ENCODE measurements around the gene NPAS3. TPM values are rescaled to one million over a fixed set of nuclear protein-coding genes. Genes with fewer than 3 reads are reported as not detected.

Gene NPAS3
- total and polyA plus RNA-seq, 2 donors (not counting 3 experiments of a cell fraction or from before 2014, with no cell fraction given): 0.10 to 0.13 TPM

- BruUV-seq (replicated peaks): no TSS peak
- Histone ChIP-seq H3K27ac (ENCODE audit: insufficient read depth, low read depth, low read length) (no peak overlapping the region), H3K9me1 (replicated peaks; ENCODE audit: control insufficient read depth, extremely low read depth, insufficient read depth, low read length) (no peaks in the 10 kb centered on the region), H4K20me1 (replicated peaks; ENCODE audit: control insufficient read depth, extremely low read depth, insufficient read depth, low read length) (no peaks in the 10 kb centered on the region), H3K4me1 (ENCODE audit: control insufficient read depth, extremely low read depth, insufficient read depth, low read length) (peaks cover 25% of the 10 kb centered on the region), H3K9ac (replicated peaks; ENCODE audit: extremely low read depth, insufficient read depth, low read length) (no peak overlapping the region), H3K4me3 (replicated peaks in 1 of 3; ENCODE audit: insufficient read depth in 1 of 3, low read depth in 1 of 3, low read length in 3 of 3) (peak overlapping the region in 1 of 3 experiments; percentile 30), H3K79me2 (ENCODE audit: control insufficient read depth, insufficient read depth, low read length) (no peaks in the 10 kb centered on the region), H3K36me3 (ENCODE audit: control insufficient read depth in 2 of 2, extremely low read depth in 1 of 2, insufficient read depth in 2 of 2, low read length in 2 of 2) (no peaks in the 10 kb centered on the region), H3K4me2 (ENCODE audit: insufficient read depth, low read length) (peak overlapping the region; percentile 72), H3K9me3 (replicated peaks; ENCODE audit: control insufficient read depth, insufficient read depth, low read length) (no peaks in the 10 kb centered on the region), H2AFZ (ENCODE audit: low read depth, low read length) (peak overlapping the region; percentile 87), H3K27me3 (ENCODE audit: control insufficient read depth in 2 of 2, insufficient read depth in 2 of 2, low read length in 2 of 2) (no peaks in the 10 kb centered on the region)
- intact Hi-C loops (cut with micrococcal nuclease) (loop anchor here (1.0 to 10.0 kb wide), 10 partner anchors 116 to 1217 kb away; partner anchors contain the start of gene NPAS3), dilution Hi-C loops (cut with MboI; ENCODE audit: extremely low pct_ligation_motif_present, low sequenced_read_pairs) (loop anchor here (25.0 kb wide), 2 partner anchors 131 to 331 kb away; no protein-coding TSS in a partner anchor)
- CTCF ChIA-PET: interaction anchor here (0.6 to 5.6 kb wide), 86 partner anchors 8 to 1496 kb away, joined by 3 to 128 read pairs (median 5); no protein-coding TSS in a partner anchor
- DNase-seq (ENCODE audit: low read depth, low spot score) (peak; percentile 80), FAIRE-seq (peak; percentile 94)
- no peak for TF ChIP-seq FOS (IDR thresholded peaks at IDR 0.05; ENCODE audit: borderline replicate concordance, insufficient read depth, low read length)
- TF ChIP-seq MAX (IDR thresholded peaks at IDR 0.05; ENCODE audit: insufficient read depth, insufficient read length): no peak
- no peak for TF ChIP-seq POLR2AphosphoS5 (IDR thresholded peaks at IDR 0.05; ENCODE audit: insufficient read depth, low read depth, low read length)
- no peak for TF ChIP-seq JUN (IDR thresholded peaks at IDR 0.05; ENCODE audit: borderline replicate concordance, insufficient read depth, insufficient read length, low read depth)
- no peak for TF ChIP-seq GATA2 (IDR thresholded peaks at IDR 0.05; ENCODE audit: insufficient read depth, insufficient read length, low read depth, low read length)
- TF ChIP-seq, protein P1, sequence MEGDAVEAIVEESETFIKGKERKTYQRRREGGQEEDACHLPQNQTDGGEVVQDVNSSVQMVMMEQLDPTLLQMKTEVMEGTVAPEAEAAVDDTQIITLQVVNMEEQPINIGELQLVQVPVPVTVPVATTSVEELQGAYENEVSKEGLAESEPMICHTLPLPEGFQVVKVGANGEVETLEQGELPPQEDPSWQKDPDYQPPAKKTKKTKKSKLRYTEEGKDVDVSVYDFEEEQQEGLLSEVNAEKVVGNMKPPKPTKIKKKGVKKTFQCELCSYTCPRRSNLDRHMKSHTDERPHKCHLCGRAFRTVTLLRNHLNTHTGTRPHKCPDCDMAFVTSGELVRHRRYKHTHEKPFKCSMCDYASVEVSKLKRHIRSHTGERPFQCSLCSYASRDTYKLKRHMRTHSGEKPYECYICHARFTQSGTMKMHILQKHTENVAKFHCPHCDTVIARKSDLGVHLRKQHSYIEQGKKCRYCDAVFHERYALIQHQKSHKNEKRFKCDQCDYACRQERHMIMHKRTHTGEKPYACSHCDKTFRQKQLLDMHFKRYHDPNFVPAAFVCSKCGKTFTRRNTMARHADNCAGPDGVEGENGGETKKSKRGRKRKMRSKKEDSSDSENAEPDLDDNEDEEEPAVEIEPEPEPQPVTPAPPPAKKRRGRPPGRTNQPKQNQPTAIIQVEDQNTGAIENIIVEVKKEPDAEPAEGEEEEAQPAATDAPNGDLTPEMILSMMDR (IDR thresholded peaks at IDR 0.05; ENCODE audit: extremely low read depth in 1 of 2, insufficient read depth in 1 of 2, low read depth in 1 of 2, low read length in 2 of 2): peak; percentile 89 to 91
- POLR2A ChIA-PET: interaction anchor here (0.6 to 0.7 kb wide), 3 partner anchors 319 to 669 kb away, joined by 5 to 6 read pairs (median 5); no protein-coding TSS in a partner anchor
Observed at GRCh38 chr14:33792720-33793368, 854.2 kb downstream of the NPAS3 start.

Data from endothelial cell of umbilical vein (primary cell).